Measurements from ENCODE around the gene AKR1B15.

Gene AKR1B15

DNA sequence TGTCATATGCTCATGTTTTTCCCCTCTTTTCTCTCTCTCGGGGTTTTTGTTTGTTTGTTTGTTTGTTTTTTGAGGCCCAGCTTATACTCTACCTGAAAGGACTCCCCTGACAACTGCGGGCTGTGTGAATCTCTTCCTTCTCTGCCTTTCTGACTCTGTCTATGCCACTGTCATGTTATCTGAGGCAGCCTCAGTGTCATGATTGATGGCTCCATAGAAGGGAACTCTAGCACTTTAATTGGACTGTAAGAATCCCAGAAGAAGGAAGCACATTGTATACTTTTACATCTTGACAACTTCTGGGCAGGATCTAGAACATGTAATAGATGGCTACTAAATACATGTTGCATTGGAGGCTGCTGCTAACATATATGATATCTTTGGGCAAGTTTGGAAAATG is 25.4 kb downstream of the AKR1B15 start:
- no peak for DNase-seq
- H3K27me3 Mint-ChIP-seq (ENCODE audit: low read depth, poor library complexity) = peaks cover 18% of the 10 kb centered on the region
- no peak overlapping the region for H3K4me3 Mint-ChIP-seq
- peaks cover 21% of the 10 kb centered on the region for H3K9me3 Mint-ChIP-seq
- no peaks in the 10 kb centered on the region for H3K36me3 Mint-ChIP-seq (ENCODE audit: low read depth)
- H3K4me1 Mint-ChIP-seq = peaks cover 14% of the 10 kb centered on the region
- no peak for TF ChIP-seq CTCF (IDR thresholded peaks at IDR 0.05)
- peak overlapping the region; percentile 12 for H3K27ac Mint-ChIP-seq

DNA sequence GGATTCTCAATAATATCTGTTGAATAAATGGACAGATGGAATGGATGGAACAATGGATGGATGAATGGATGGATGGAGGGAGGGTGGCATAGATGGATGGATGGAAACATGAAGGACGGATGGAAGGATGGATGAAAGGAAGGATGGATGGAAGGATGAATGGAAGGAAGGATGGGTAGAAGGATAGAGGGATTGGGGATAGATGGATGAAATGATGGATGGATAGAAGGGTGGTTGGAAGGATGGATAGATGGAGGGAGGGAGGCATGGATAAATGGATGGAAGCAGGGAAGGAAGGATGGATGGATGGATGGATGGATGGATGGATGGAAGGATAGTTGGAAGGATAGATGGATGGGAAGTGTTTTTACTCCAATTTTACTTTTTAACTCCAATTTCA is 35.4 kb downstream of the AKR1B15 start:
- peaks cover 11% of the 10 kb centered on the region for H3K9me3 Mint-ChIP-seq
- no peaks in the 10 kb centered on the region for H3K4me1 Mint-ChIP-seq
- H3K27me3 Mint-ChIP-seq (ENCODE audit: low read depth, poor library complexity) = peaks cover 43% of the 10 kb centered on the region
- no peak overlapping the region for H3K4me3 Mint-ChIP-seq
- no peaks in the 10 kb centered on the region for H3K36me3 Mint-ChIP-seq (ENCODE audit: low read depth)
- no peak for TF ChIP-seq CTCF (IDR thresholded peaks at IDR 0.05)
- DNase-seq = no peak
- no peak overlapping the region for H3K27ac Mint-ChIP-seq

GRCh38 chr7:134585897-134586296 is 37.0 kb downstream of the AKR1B15 start:
- no peak overlapping the region for H3K4me3 Mint-ChIP-seq
- H3K27ac Mint-ChIP-seq = no peak overlapping the region

DNA sequence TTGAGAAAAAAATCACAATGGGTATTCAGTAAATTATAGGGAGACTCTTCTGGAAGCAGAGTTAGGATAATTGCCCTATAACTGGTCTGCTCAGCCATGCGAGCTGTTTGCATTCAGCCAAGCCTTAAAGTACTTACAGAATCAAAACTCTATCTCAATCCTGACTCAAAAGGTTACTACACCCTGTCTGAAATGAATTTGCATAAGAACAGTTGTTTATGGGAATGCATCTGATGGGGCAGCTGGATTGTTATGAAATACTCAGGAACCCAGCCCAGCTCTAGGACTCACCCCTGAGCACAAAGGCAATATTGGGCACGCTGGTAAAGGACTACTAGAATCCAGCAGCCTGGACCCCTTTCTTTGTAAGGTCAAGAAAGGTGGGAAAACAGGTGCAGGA is 38.8 kb downstream of the AKR1B15 start:
- Mint-ChIP-seq H3K27ac (no peak overlapping the region), H3K27me3 (ENCODE audit: low read depth, poor library complexity) (peaks cover 15% of the 10 kb centered on the region), H3K4me3 (no peak overlapping the region), H3K9me3 (peaks cover 25% of the 10 kb centered on the region), H3K36me3 (ENCODE audit: low read depth) (no peaks in the 10 kb centered on the region), H3K4me1 (no peaks in the 10 kb centered on the region)
- DNase-seq = no peak
- TF ChIP-seq CTCF (IDR thresholded peaks at IDR 0.05) = no peak

More at GRCh38 chr7:134585897-134586296, 37.0 kb downstream of the AKR1B15 start:
- Mint-ChIP-seq H3K36me3 (ENCODE audit: low read depth) (no peaks in the 10 kb centered on the region), H3K9me3 (peaks cover 11% of the 10 kb centered on the region), H3K4me1 (no peaks in the 10 kb centered on the region), H3K27me3 (ENCODE audit: low read depth, poor library complexity) (peaks cover 31% of the 10 kb centered on the region)
- no peak for TF ChIP-seq CTCF (IDR thresholded peaks at IDR 0.05)
- DNase-seq = no peak

- H3K9me3 Mint-ChIP-seq = peaks cover 35% of the 10 kb centered on the region
- TF ChIP-seq CTCF (IDR thresholded peaks at IDR 0.05) = no peak
- no peaks in the 10 kb centered on the region for H3K4me1 Mint-ChIP-seq
- H3K4me3 Mint-ChIP-seq = no peak overlapping the region
- peaks cover 5% of the 10 kb centered on the region for H3K27me3 Mint-ChIP-seq (ENCODE audit: low read depth, poor library complexity)
- H3K36me3 Mint-ChIP-seq (ENCODE audit: low read depth) = no peaks in the 10 kb centered on the region
- no peak overlapping the region for H3K27ac Mint-ChIP-seq
- no peak for DNase-seq
These were observed 40.6 kb downstream of the AKR1B15 start for GRCh38 chr7:134589491-134589941.

DNA sequence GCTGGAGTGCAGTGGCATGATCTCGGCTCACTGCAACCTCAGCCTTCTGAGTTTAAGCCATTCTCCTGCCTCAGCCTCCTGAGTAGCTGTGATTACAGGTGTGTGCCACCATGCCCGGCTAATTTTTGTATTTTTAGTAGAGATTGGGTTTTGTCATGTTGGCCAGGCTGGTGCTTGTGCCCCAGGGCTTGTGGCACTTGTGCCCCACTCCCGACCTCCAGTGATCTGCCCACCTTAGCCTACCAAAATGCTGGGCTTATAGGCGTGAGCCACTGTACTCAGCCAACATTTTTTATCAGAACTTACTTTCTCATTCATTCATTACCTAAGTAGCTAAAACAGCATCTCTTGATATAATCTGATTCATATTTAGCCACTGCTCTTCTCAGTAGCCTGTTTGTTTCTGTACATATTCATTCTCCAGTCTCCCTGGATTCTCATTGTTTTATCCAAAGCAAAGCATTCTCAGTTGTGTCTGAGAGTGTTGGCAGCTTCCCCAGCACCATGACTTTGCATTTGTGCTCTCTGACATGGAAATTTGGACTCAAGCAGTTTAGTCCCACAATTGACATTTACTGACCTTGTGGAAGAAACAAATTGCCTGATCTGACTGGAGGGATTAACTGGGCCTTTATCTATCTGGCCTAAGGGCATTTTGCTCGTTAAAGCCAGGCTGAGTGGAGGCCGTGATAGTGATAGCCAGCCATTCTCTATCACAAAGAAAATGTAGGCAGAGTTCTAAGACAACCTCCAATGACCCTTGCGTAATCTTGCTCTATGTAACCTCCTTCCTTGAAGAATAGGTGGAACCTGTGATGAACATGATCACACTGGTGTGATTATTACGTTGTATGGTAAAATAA is 44.9 kb downstream of the AKR1B15 start:
- no peaks in the 10 kb centered on the region for H3K4me1 Mint-ChIP-seq
- H3K27me3 Mint-ChIP-seq (ENCODE audit: low read depth, poor library complexity) = no peaks in the 10 kb centered on the region
- H3K36me3 Mint-ChIP-seq (ENCODE audit: low read depth) = peaks cover 4% of the 10 kb centered on the region
- no peak overlapping the region for H3K4me3 Mint-ChIP-seq
- H3K9me3 Mint-ChIP-seq = peaks cover 46% of the 10 kb centered on the region
- no peak overlapping the region for H3K27ac Mint-ChIP-seq
- no peak for TF ChIP-seq CTCF (IDR thresholded peaks at IDR 0.05)
- DNase-seq = no peak
